Mammary epithelial cell (primary cell): ENCODE results near the gene SLC2A9.

ENCODE experiments used
- CTCF ChIP-seq, 2 donors: IDR thresholded peaks in 1 of 2; conservative IDR thresholded peaks in 1 of 2; 2 replicates each; pipeline ENCODE4 v1.5.1; 2011 to 2012; ENCODE audit warnings: inconsistent platforms in 2 of 2, low read length in 2 of 2, mild to moderate bottlenecking in 2 of 2, control low read depth in 1 of 2, low read depth in 1 of 2; ENCODE audit not compliant: insufficient read depth in 1 of 2; ENCODE audit errors: extremely low read depth in 1 of 2
- EZH2 ChIP-seq: IDR thresholded peaks from 2 replicates; pipeline ENCODE4 v1.6.1; 2012; ENCODE audit warnings: low read length, inconsistent platforms, borderline replicate concordance

- TF ChIP-seq CTCF (conservative IDR thresholded peaks at IDR 0.05 in 1 of 2, IDR thresholded peaks at IDR 0.05 in 1 of 2; ENCODE audit: extremely low read depth in 1 of 2, insufficient read depth in 1 of 2, low read depth in 1 of 2, low read length in 2 of 2): no peak
- TF ChIP-seq EZH2: no peak
These were observed 79.2 kb downstream of the SLC2A9 start for GRCh38 chr4:9942139-9942538.
